ENCODE measurements around the gene C9orf50.

DNA sequence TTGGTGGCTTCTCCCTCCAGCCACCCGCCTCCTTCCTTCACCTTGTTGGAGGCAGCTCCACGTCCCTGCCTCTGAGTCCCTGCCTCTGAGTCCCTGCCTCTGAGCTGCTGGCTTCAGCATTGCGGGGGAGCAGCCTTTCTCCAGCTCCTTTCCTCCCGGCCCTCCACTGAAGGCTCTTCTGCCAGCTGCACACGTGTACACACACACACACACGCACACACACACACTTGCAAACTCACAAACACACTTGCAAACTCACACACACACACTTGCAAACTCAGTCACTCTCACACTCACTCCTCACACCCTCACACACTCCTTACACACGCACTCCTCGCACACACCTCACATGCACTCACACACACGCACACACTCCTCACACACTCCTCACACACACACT is 45.1 kb downstream of the C9orf50 start:
- TF ChIP-seq, protein P1, sequence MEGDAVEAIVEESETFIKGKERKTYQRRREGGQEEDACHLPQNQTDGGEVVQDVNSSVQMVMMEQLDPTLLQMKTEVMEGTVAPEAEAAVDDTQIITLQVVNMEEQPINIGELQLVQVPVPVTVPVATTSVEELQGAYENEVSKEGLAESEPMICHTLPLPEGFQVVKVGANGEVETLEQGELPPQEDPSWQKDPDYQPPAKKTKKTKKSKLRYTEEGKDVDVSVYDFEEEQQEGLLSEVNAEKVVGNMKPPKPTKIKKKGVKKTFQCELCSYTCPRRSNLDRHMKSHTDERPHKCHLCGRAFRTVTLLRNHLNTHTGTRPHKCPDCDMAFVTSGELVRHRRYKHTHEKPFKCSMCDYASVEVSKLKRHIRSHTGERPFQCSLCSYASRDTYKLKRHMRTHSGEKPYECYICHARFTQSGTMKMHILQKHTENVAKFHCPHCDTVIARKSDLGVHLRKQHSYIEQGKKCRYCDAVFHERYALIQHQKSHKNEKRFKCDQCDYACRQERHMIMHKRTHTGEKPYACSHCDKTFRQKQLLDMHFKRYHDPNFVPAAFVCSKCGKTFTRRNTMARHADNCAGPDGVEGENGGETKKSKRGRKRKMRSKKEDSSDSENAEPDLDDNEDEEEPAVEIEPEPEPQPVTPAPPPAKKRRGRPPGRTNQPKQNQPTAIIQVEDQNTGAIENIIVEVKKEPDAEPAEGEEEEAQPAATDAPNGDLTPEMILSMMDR (IDR thresholded peaks at IDR 0.05 in 8 of 11, conservative IDR thresholded peaks at IDR 0.05 in 3 of 11), result no peak
- TF ChIP-seq POLR2A (IDR thresholded peaks at IDR 0.05), result no peak

All from spleen (tissue), 7 donors.